GM18511 (cell line): ENCODE results near the gene HHIP.

Source experiments
- ATAC-seq: cut with Tn5 transposase; IDR thresholded peaks from one replicate; pipeline ENCODE4 v1.9.1; 2021; ENCODE audit warnings: mild to moderate bottlenecking, moderate library complexity; ENCODE audit not compliant: unreplicated experiment

HHIP gene

GRCh38 chr4:144655491-144655890, 9.5 kb downstream of the HHIP start:
- no peak for ATAC-seq

- no peak for ATAC-seq
These were observed 10.9 kb downstream of the HHIP start for GRCh38 chr4:144656850-144657249.

- ATAC-seq, result no peak
These were observed 12.1 kb downstream of the HHIP start for GRCh38 chr4:144658015-144658567.

GRCh38 chr4:144658903-144659302, 12.9 kb downstream of the HHIP start:
- ATAC-seq, result no peak

GRCh38 chr4:144659447-144659846, 13.5 kb downstream of the HHIP start:
- no peak for ATAC-seq

- ATAC-seq, result no peak
These were observed 18.0 kb downstream of the HHIP start for GRCh38 chr4:144663834-144664475.

GRCh38 chr4:144666539-144667175, 20.7 kb downstream of the HHIP start:
- ATAC-seq, result no peak

GRCh38 chr4:144667500-144667899, 21.5 kb downstream of the HHIP start:
- ATAC-seq, result no peak

GRCh38 chr4:144670776-144671175, 24.8 kb downstream of the HHIP start:
- no peak for ATAC-seq

GRCh38 chr4:144674711-144675110, 28.8 kb downstream of the HHIP start:
- no peak for ATAC-seq

- no peak for ATAC-seq
These were observed 35.9 kb downstream of the HHIP start for GRCh38 chr4:144681806-144682205.

GRCh38 chr4:144683516-144683915, 37.6 kb downstream of the HHIP start:
- no peak for ATAC-seq

- ATAC-seq, result no peak
These were observed 40.0 kb downstream of the HHIP start for GRCh38 chr4:144685911-144686310.

GRCh38 chr4:144686921-144687320, 41.0 kb downstream of the HHIP start:
- no peak for ATAC-seq

- no peak for ATAC-seq
These were observed 41.5 kb downstream of the HHIP start for GRCh38 chr4:144687466-144687865.

- no peak for ATAC-seq
These were observed 42.1 kb downstream of the HHIP start for GRCh38 chr4:144688035-144688569.

- ATAC-seq, result no peak
These were observed 43.2 kb downstream of the HHIP start for GRCh38 chr4:144689125-144689524.

GRCh38 chr4:144695721-144696120, 49.8 kb downstream of the HHIP start:
- ATAC-seq, result no peak

- ATAC-seq, result no peak
These were observed 50.4 kb downstream of the HHIP start for GRCh38 chr4:144696376-144696775.

GRCh38 chr4:144699565-144699964, 53.6 kb downstream of the HHIP start:
- no peak for ATAC-seq

- no peak for ATAC-seq
These were observed 55.8 kb downstream of the HHIP start for GRCh38 chr4:144701683-144702233.

- no peak for ATAC-seq
These were observed 57.5 kb downstream of the HHIP start for GRCh38 chr4:144703494-144703893.
